Loucy (cell line): ENCODE data around the gene ZKSCAN1.
"Not testable (repeated sequence)": the region's sequence is repeated elsewhere in the genome, so short reads cannot be mapped to it uniquely, and the experiment has no call there.

ENCODE experiments used
- H2AFZ ChIP-seq: fragments of 200-600 bp; sonication (generic); 2 replicates; pipeline ENCODE4 v1.6.0; 2016; ENCODE audit warnings: antibody characterized with exemption, mild to moderate bottlenecking, low read length, moderate library complexity
- H3F3A ChIP-seq: fragments of 200-600 bp; 2 replicates; pipeline ENCODE4 v1.6.0; 2016; ENCODE audit warnings: antibody characterized with exemption, low read depth, mild to moderate bottlenecking
- H3K27me3 ChIP-seq: fragments of 200-600 bp; sonication (generic); 2 replicates; pipeline ENCODE4 v1.6.1; 2014; ENCODE audit warnings: low read length, mild to moderate bottlenecking; ENCODE audit not compliant: insufficient read depth, poor library complexity, severe bottlenecking
- H3K36me3 ChIP-seq: fragments of 200-600 bp; sonication (generic); 2 replicates; pipeline ENCODE4 v1.6.1; 2016; ENCODE audit warnings: low read length; ENCODE audit not compliant: insufficient read depth
- H3K4me1 ChIP-seq: fragments of 200-600 bp; sonication (generic); 2 replicates; pipeline ENCODE4 v1.5.1; 2014; ENCODE audit warnings: low read length, mild to moderate bottlenecking; ENCODE audit not compliant: insufficient read depth, poor library complexity, severe bottlenecking
- H3K4me2 ChIP-seq: fragments of 200-600 bp; sonication (generic); 2 replicates; pipeline ENCODE4 v1.6.0; 2014; ENCODE audit warnings: antibody characterized with exemption, low read length, low read depth, mild to moderate bottlenecking; ENCODE audit not compliant: poor library complexity, severe bottlenecking
- H3K4me3 ChIP-seq: fragments of 200-600 bp; sonication (generic); 2 replicates; pipeline ENCODE4 v1.5.1; 2014; ENCODE audit warnings: low read length, mild to moderate bottlenecking, mixed read lengths; ENCODE audit not compliant: poor library complexity, severe bottlenecking
- H3K79me2 ChIP-seq: fragments of 200-600 bp; sonication (generic); 2 replicates; pipeline ENCODE4 v1.6.1; 2014; ENCODE audit warnings: low read length; ENCODE audit not compliant: insufficient read depth
- H3K9ac ChIP-seq: fragments of 200-600 bp; sonication (generic); 2 replicates; pipeline ENCODE4 v1.6.0; 2014; ENCODE audit warnings: mild to moderate bottlenecking, low read depth, low read length, moderate library complexity; ENCODE audit not compliant: poor library complexity, severe bottlenecking
- H3K9me2 ChIP-seq: fragments of 200-600 bp; sonication (generic); replicated peaks from 2 replicates; pipeline ENCODE4 v1.6.1; 2016; ENCODE audit warnings: low read depth, low read length, mixed read lengths
- H3K9me3 ChIP-seq: fragments of 200-600 bp; sonication (generic); 2 replicates; pipeline ENCODE4 v1.6.1; 2014; ENCODE audit warnings: mild to moderate bottlenecking, antibody characterized with exemption, low read length, low read depth; ENCODE audit not compliant: insufficient read depth
- H4K20me1 ChIP-seq: fragments of 200-600 bp; sonication (generic); 2 replicates; pipeline ENCODE4 v1.6.0; 2014; ENCODE audit warnings: antibody characterized with exemption, low read length, mild to moderate bottlenecking; ENCODE audit not compliant: insufficient read depth, poor library complexity, severe bottlenecking
- CTCF ChIP-seq: fragments of 200-600 bp; sonication (generic); conservative IDR thresholded peaks from 2 replicates; pipeline ENCODE4 v1.5.1; 2014; ENCODE audit warnings: mild to moderate bottlenecking, antibody characterized with exemption, low read length
- EZH2phosphoT487 ChIP-seq: fragments of 200-600 bp; IDR thresholded peaks from 2 replicates; pipeline ENCODE4 v1.6.1; 2018; ENCODE audit warnings: antibody characterized with exemption, mild to moderate bottlenecking, moderate library complexity, borderline replicate concordance

The ZKSCAN1 gene

GRCh38 chr7:100007887-100008286 is 7.5 kb upstream of the ZKSCAN1 start:
- TF ChIP-seq CTCF (no peak), EZH2phosphoT487 (no peak)
- no peaks in the 10 kb centered on the region for H3K9me2 ChIP-seq
- no peaks in the 10 kb centered on the region for H3K36me3 ChIP-seq
- H2AFZ ChIP-seq, result no peak overlapping the region
- no peaks in the 10 kb centered on the region for H3K9me3 ChIP-seq
- H3K4me2 ChIP-seq, result no peak overlapping the region
- no peaks in the 10 kb centered on the region for H3K4me1 ChIP-seq
- H4K20me1 ChIP-seq, result no peaks in the 10 kb centered on the region
- H3K27me3 ChIP-seq, result no peaks in the 10 kb centered on the region
- no peaks in the 10 kb centered on the region for H3K79me2 ChIP-seq
- H3K9ac ChIP-seq, result no peak overlapping the region
- H3F3A ChIP-seq, result no peaks in the 10 kb centered on the region
- no peak overlapping the region for H3K4me3 ChIP-seq

GRCh38 chr7:100008525-100008924 is 6.9 kb upstream of the ZKSCAN1 start:
- Histone ChIP-seq H3F3A (no peaks in the 10 kb centered on the region), H3K4me3 (no peak overlapping the region), H2AFZ (no peak overlapping the region), H3K27me3 (no peaks in the 10 kb centered on the region), H4K20me1 (no peaks in the 10 kb centered on the region), H3K36me3 (no peaks in the 10 kb centered on the region), H3K4me2 (no peak overlapping the region), H3K9me2 (no peaks in the 10 kb centered on the region), H3K79me2 (no peaks in the 10 kb centered on the region), H3K4me1 (no peaks in the 10 kb centered on the region), H3K9ac (no peak overlapping the region), H3K9me3 (no peaks in the 10 kb centered on the region)
- TF ChIP-seq EZH2phosphoT487 (no peak), CTCF (no peak)

GRCh38 chr7:100009952-100010351 is 5.4 kb upstream of the ZKSCAN1 start:
- not testable (repeated sequence) for H3F3A ChIP-seq, H4K20me1 ChIP-seq, H2AFZ ChIP-seq, H3K4me2 ChIP-seq, H3K79me2 ChIP-seq, H3K36me3 ChIP-seq, H3K27me3 ChIP-seq, H3K9me3 ChIP-seq, H3K4me1 ChIP-seq, H3K9me2 ChIP-seq, H3K9ac ChIP-seq, H3K4me3 ChIP-seq

GRCh38 chr7:100010901-100011300 is 4.5 kb upstream of the ZKSCAN1 start:
- Histone ChIP-seq H3F3A (no peaks in the 10 kb centered on the region), H4K20me1 (peaks cover under 1% of the 10 kb centered on the region), H3K4me1 (peaks cover 4% of the 10 kb centered on the region), H3K9me2 (no peaks in the 10 kb centered on the region), H3K79me2 (peaks cover 4% of the 10 kb centered on the region), H3K4me2 (no peak overlapping the region), H3K4me3 (no peak overlapping the region), H3K9me3 (no peaks in the 10 kb centered on the region), H3K36me3 (no peaks in the 10 kb centered on the region), H3K9ac (no peak overlapping the region), H2AFZ (no peak overlapping the region), H3K27me3 (no peaks in the 10 kb centered on the region)
- TF ChIP-seq EZH2phosphoT487 (no peak), CTCF (no peak)
